Bronchial epithelial cell (primary cell): ENCODE measurements around the gene DCP2. TPM values are rescaled to one million over a fixed set of nuclear protein-coding genes. Genes with fewer than 3 reads are reported as not detected.

Source experiments
- DNase-seq: peaks from one replicate; pipeline ENCODE4 v3.0.0-alpha.2; 2010; ENCODE audit warnings: low read depth
- FAIRE-seq: peaks from 2 replicates; lab custom pipeline; 2011; peaks lifted over from hg19 to GRCh38; lab: Jason Lieb, UNC
- H3K27me3 ChIP-seq: 2 replicates; pipeline ENCODE4 v1.5.1; 2011; ENCODE audit warnings: low read length; ENCODE audit not compliant: control insufficient read depth, insufficient read depth
- H3K36me3 ChIP-seq: 2 replicates; pipeline ENCODE4 v1.5.1; 2011; ENCODE audit warnings: low read length; ENCODE audit not compliant: control insufficient read depth, insufficient read depth
- H3K4me3 ChIP-seq: 2 replicates; pipeline ENCODE4 v1.5.1; 2011; ENCODE audit warnings: mild to moderate bottlenecking, low read depth, low read length, control low read depth
- total RNA-seq: library from RNA; depleted of rRNA; stranded (reverse); fragments of >200 nt; gene quantifications from 2 replicates; pipeline ENCODE4 v1.2.1, GENCODE V29; 2014
- TF ChIP-seq, protein P1 (sequence below): IDR thresholded peaks from 2 replicates; pipeline ENCODE4 v1.5.1; 2011; ENCODE audit warnings: mild to moderate bottlenecking, moderate library complexity, low read length, control low read depth, inconsistent platforms; ENCODE audit not compliant: insufficient read depth, severe bottlenecking

Gene DCP2
- total RNA-seq, 1 donor from 2014 or later, result 24.0 TPM

DNA sequence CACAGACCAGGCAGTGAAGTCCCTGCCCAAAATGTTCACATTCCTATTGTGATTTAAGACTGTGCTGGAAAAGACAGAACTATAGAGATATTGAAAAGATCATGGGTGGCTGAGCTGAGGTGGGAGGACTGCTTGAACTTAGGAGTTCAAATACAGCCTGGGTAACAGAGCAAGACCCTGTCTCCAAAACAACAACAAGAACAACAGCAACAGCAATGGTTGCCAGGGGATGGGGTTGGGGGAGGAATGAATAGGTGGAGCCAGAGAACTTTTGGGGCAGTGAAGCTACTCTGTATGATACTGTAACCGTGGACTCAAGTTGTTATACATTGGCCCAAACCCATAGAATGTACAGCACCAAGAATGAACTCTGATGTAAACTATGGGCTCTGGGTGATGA lies 88.2 kb downstream of the DCP2 start:
- DNase-seq (no peak), FAIRE-seq (no peak)
- TF ChIP-seq, protein P1, sequence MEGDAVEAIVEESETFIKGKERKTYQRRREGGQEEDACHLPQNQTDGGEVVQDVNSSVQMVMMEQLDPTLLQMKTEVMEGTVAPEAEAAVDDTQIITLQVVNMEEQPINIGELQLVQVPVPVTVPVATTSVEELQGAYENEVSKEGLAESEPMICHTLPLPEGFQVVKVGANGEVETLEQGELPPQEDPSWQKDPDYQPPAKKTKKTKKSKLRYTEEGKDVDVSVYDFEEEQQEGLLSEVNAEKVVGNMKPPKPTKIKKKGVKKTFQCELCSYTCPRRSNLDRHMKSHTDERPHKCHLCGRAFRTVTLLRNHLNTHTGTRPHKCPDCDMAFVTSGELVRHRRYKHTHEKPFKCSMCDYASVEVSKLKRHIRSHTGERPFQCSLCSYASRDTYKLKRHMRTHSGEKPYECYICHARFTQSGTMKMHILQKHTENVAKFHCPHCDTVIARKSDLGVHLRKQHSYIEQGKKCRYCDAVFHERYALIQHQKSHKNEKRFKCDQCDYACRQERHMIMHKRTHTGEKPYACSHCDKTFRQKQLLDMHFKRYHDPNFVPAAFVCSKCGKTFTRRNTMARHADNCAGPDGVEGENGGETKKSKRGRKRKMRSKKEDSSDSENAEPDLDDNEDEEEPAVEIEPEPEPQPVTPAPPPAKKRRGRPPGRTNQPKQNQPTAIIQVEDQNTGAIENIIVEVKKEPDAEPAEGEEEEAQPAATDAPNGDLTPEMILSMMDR, result no peak
- no peak overlapping the region for H3K4me3 ChIP-seq
- peaks cover 38% of the 10 kb centered on the region for H3K36me3 ChIP-seq
- H3K27me3 ChIP-seq, result no peaks in the 10 kb centered on the region

DNA sequence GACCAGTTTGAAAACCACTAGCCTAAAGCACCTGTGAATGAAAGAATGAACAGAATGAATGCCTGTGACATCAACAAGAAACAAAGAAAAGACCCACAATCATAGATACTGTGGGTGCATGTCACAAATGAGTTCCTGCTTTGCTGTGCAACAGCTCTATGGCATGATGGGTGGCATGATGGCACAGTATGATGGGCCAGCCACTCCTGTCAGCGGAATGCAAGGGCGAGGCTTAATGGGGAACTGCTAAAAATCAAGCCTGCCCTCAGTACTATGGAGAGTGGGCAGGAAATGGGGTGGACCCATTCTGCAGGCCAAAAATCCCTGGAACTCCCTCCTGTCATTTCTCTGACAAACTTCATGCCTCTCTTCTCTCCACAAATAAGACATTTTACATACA lies 89.0 kb downstream of the DCP2 start:
- Histone ChIP-seq H3K4me3 (no peak overlapping the region), H3K27me3 (no peaks in the 10 kb centered on the region), H3K36me3 (peaks cover 37% of the 10 kb centered on the region)
- DNase-seq, result no peak
- TF ChIP-seq, protein P1, result no peak
- no peak for FAIRE-seq

DNA sequence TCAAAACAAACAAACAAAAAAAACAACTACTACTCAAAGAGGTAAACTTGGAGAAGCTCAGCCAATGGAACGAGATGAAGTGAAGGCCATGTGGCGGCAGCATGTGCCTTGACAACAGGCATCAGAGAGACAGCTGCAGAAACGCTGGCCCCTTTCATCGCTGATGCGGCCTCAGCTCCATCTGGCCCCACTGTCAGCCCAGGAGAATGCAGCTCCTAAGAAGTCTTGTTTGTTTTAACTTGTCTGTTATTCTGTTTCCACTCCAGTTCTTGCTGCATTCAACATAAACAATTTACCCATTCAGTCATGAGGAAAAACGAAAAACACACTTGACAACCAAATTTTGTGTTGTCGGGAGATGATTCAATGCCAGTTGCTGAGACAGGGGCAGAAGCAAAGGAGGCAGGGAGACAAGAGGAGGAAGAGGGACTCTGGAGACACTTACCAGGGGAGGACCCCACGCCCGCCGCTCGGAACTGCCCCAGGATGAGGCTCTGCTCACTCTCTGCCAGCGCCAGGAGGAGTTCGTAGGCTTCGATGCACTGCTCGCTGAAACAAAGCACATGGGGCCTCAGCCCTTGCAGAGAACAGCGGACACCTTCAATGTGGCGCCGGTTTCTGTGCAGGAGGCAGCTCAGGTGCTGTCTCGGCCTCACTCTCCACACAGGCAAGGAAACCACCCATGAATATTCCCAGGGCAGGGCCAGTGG lies 91.2 kb downstream of the DCP2 start:
- Histone ChIP-seq H3K27me3 (no peaks in the 10 kb centered on the region), H3K4me3 (no peak overlapping the region), H3K36me3 (peaks cover 36% of the 10 kb centered on the region)
- DNase-seq, result no peak
- no peak for FAIRE-seq
- TF ChIP-seq, protein P1, result no peak

DNA sequence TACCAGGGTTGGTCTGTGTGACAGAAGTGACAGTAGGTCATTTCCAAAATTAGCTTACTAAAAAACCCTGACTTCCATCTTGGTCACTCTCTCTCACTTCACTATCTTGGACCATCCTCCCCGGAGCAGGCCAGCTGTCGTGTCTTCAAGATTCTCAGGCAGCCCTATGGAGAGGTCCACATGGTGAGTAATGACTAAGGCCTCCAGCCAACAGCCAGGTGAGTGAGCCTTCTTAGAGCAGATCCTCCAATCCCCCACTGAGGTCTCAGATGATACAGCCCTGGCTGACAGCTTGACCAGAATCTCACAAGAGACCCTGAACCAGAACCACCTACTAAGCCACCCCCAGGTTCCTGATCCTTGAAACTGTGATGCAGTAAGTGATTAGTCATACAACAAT lies 92.0 kb downstream of the DCP2 start:
- TF ChIP-seq, protein P1, result no peak
- H3K36me3 ChIP-seq, result peaks cover 33% of the 10 kb centered on the region
- FAIRE-seq (no peak), DNase-seq (no peak)
- H3K4me3 ChIP-seq, result no peak overlapping the region
- H3K27me3 ChIP-seq, result no peaks in the 10 kb centered on the region

Other genes starting within 250 kb of the DCP2 start
- 33.7 and 37.1 TPM in 2 replicates for gene APC, start 238.9 kb upstream of the DCP2 start, total RNA-seq
- gene SRP19, start 115.5 kb upstream of the DCP2 start, total RNA-seq, result 109 TPM in 2 replicates
- gene REEP5, start 54.6 kb upstream of the DCP2 start, total RNA-seq, result 26.3 and 50.2 TPM in 2 replicates